Gastrocnemius medialis (tissue), 4 donors: ENCODE data around the gene SUCLG2. TPM values are rescaled to one million over a fixed set of nuclear protein-coding genes. Genes with fewer than 3 reads are reported as not detected.

Experiments used
- ATAC-seq, 2 donors: fragments of 150-250 bp; one replicate each; pipeline ENCODE4 v1.9.1; 2016
- DNase-seq, 2 donors: peaks; one replicate each; pipeline ENCODE4 v3.0.0-alpha.2; 2019
- H3K27ac ChIP-seq, 4 donors: fragments of 200-600 bp; sonication (generic); 1 replicate in 1 of 4; 2 replicates in 3 of 4; pipeline ENCODE4 v1.5.1; 2016 to 2018; ENCODE audit warnings: mild to moderate bottlenecking in 2 of 4, moderate library complexity in 1 of 4
- H3K27me3 ChIP-seq, 3 donors: fragments of 200-600 bp; sonication (generic) in 2 of 3; 1 replicate in 1 of 3; 2 replicates in 2 of 3; pipeline versions ENCODE4 v1.5.1 to v1.6.0; 2016 to 2019; ENCODE audit warnings: mild to moderate bottlenecking in 1 of 3, moderate library complexity in 1 of 3
- H3K36me3 ChIP-seq, 2 donors: fragments of 200-600 bp; sonication (generic) in 1 of 2; one replicate each; pipeline ENCODE4 v1.5.1; 2017 to 2018
- H3K4me1 ChIP-seq, 2 donors: fragments of 200-600 bp; sonication (generic) in 1 of 2; one replicate each; pipeline ENCODE4 v1.5.1; 2016 to 2017; ENCODE audit warnings: mild to moderate bottlenecking in 2 of 2
- H3K4me3 ChIP-seq, 4 donors: fragments of 200-600 bp; sonication (generic) in 3 of 4; 1 replicate in 1 of 4; 2 replicates in 3 of 4; pipeline ENCODE4 v1.5.1; 2016 to 2019; ENCODE audit warnings: mild to moderate bottlenecking in 2 of 4
- H3K9me3 ChIP-seq, 3 donors: fragments of 200-600 bp; sonication (generic) in 2 of 3; 1 replicate in 1 of 3; 2 replicates in 2 of 3; pipeline ENCODE4 v1.5.1; 2016 to 2019
- CTCF ChIP-seq, 5 experiments: fragments of 450-650 bp in 3 of 5; fragments of 200-600 bp in 2 of 5; sonication (generic) in 2 of 5; IDR thresholded peaks in 4 of 5; conservative IDR thresholded peaks in 1 of 5; 1 replicate in 4 of 5; 2 replicates in 1 of 5; pipeline ENCODE4 v1.5.1; 2016 to 2019; ENCODE audit warnings: antibody characterized with exemption in 5 of 5, mild to moderate bottlenecking in 3 of 5, moderate library complexity in 3 of 5
- POLR2A ChIP-seq, 2 donors: fragments of 450-650 bp; IDR thresholded peaks; one replicate each; pipeline ENCODE4 v1.6.1; 2017; ENCODE audit warnings: antibody characterized with exemption in 2 of 2, mild to moderate bottlenecking in 2 of 2, moderate library complexity in 2 of 2
- in situ Hi-C, 4 donors: fragments of 200-750 bp; cut with MboI; loops; one replicate each; pipeline versions ENCODE4 v1.15.0 to v1.8.0; 2017; ENCODE audit warnings: low sequenced_read_pairs in 4 of 4
- intact Hi-C: fragments of 100-400 bp; cut with DNase I; formaldehyde crosslinking; loops from one replicate; pipeline ENCODE4 v1.15.1; 2023; ENCODE audit warnings: low total_unique reads
- total RNA-seq, 4 donors: library from RNA; depleted of rRNA; stranded (reverse); fragments of >200 nt; gene quantifications; one replicate each; pipeline versions ENCODE4 v1.1.0 to v1.2.3, GENCODE V29; 2016

Gene SUCLG2
- total RNA-seq, 4 donors from 2014 or later = 64.3 to 106 (median 73.2) TPM

GRCh38 chr3:67405193-67405592 is 249.2 kb downstream of the SUCLG2 start:
- DNase-seq = no peak

GRCh38 chr3:67402873-67403272 is 251.5 kb downstream of the SUCLG2 start:
- in situ Hi-C loops (no loop called here), intact Hi-C loops (no loop called here)
- no peak overlapping the region for H3K27ac ChIP-seq
- no peak for ATAC-seq
- DNase-seq = no peak
- H3K36me3 ChIP-seq = peaks cover 0 to 10% of the 10 kb centered on the region in 2 donors
- TF ChIP-seq POLR2A (IDR thresholded peaks at IDR 0.05) (no peak), CTCF (IDR thresholded peaks at IDR 0.05 in 4 of 5, conservative IDR thresholded peaks at IDR 0.05 in 1 of 5) (no peak)
- H3K4me3 ChIP-seq = no peak overlapping the region
- H3K4me1 ChIP-seq = no peaks in the 10 kb centered on the region
- H3K27me3 ChIP-seq = no peaks in the 10 kb centered on the region
- H3K9me3 ChIP-seq = no peaks in the 10 kb centered on the region

More at GRCh38 chr3:67405193-67405592, 249.2 kb downstream of the SUCLG2 start:
- in situ Hi-C loops = no loop called here
- TF ChIP-seq POLR2A (IDR thresholded peaks at IDR 0.05) (no peak), CTCF (IDR thresholded peaks at IDR 0.05 in 4 of 5, conservative IDR thresholded peaks at IDR 0.05 in 1 of 5) (no peak)
- no peak overlapping the region for H3K27ac ChIP-seq
- H3K4me3 ChIP-seq = no peak overlapping the region
- no peak for ATAC-seq
- no peaks in the 10 kb centered on the region for H3K9me3 ChIP-seq
- no peaks in the 10 kb centered on the region for H3K4me1 ChIP-seq
- H3K36me3 ChIP-seq = no peaks in the 10 kb centered on the region
- no peaks in the 10 kb centered on the region for H3K27me3 ChIP-seq
- intact Hi-C loops = no loop called here

- no peak for DNase-seq
- in situ Hi-C loops = no loop called here
These were observed 252.5 kb downstream of the SUCLG2 start for GRCh38 chr3:67401921-67402320.

GRCh38 chr3:67400476-67400875 is 253.9 kb downstream of the SUCLG2 start:
- H3K4me3 ChIP-seq = no peak overlapping the region
- no peak overlapping the region for H3K27ac ChIP-seq
- no peaks in the 10 kb centered on the region for H3K27me3 ChIP-seq
- in situ Hi-C loops (no loop called here), intact Hi-C loops (no loop called here)
- no peak for DNase-seq
- no peaks in the 10 kb centered on the region for H3K9me3 ChIP-seq
- no peak for TF ChIP-seq POLR2A (IDR thresholded peaks at IDR 0.05)
- TF ChIP-seq CTCF (IDR thresholded peaks at IDR 0.05 in 4 of 5, conservative IDR thresholded peaks at IDR 0.05 in 1 of 5) = no peak
- no peak for ATAC-seq
- peaks cover 0 to 10% of the 10 kb centered on the region in 2 donors for H3K36me3 ChIP-seq
- H3K4me1 ChIP-seq = no peaks in the 10 kb centered on the region

More at GRCh38 chr3:67401921-67402320, 252.5 kb downstream of the SUCLG2 start:
- intact Hi-C loops = no loop called here
- Histone ChIP-seq H3K36me3 (peaks cover 0 to 10% of the 10 kb centered on the region in 2 donors), H3K4me3 (no peak overlapping the region), H3K27me3 (no peaks in the 10 kb centered on the region), H3K9me3 (no peaks in the 10 kb centered on the region), H3K27ac (no peak overlapping the region), H3K4me1 (no peaks in the 10 kb centered on the region)
- no peak for ATAC-seq
- no peak for TF ChIP-seq POLR2A (IDR thresholded peaks at IDR 0.05)
- TF ChIP-seq CTCF (IDR thresholded peaks at IDR 0.05 in 4 of 5, conservative IDR thresholded peaks at IDR 0.05 in 1 of 5) = no peak

- DNase-seq = no peak
- Histone ChIP-seq H3K4me3 (no peak overlapping the region), H3K27ac (no peak overlapping the region), H3K36me3 (no peaks in the 10 kb centered on the region), H3K9me3 (no peaks in the 10 kb centered on the region), H3K4me1 (no peaks in the 10 kb centered on the region), H3K27me3 (no peaks in the 10 kb centered on the region)
- intact Hi-C loops (loop anchor here (10.0 kb wide), 2 partner anchors 166 to 396 kb away; no protein-coding TSS in a partner anchor), in situ Hi-C loops (loop anchor here in 1 of 4 donors (25.0 kb wide), 1 partner anchor 1498 kb away; no protein-coding TSS in a partner anchor)
- ATAC-seq = no peak
- TF ChIP-seq CTCF (IDR thresholded peaks at IDR 0.05 in 4 of 5, conservative IDR thresholded peaks at IDR 0.05 in 1 of 5) (no peak), POLR2A (IDR thresholded peaks at IDR 0.05) (no peak)
These were observed 265.2 kb downstream of the SUCLG2 start for GRCh38 chr3:67389176-67389575.
